CD4-positive, alpha-beta memory T cell (primary cell): Measurements from ENCODE around the gene LGI1. TPM values are rescaled to one million over a fixed set of nuclear protein-coding genes. Genes with fewer than 3 reads are reported as not detected.
A peak's percentile ranks its signal among the peaks of the same experiment; 100 is the strongest.

ENCODE experiments used
- CTCF ChIA-PET: fragments of 350-600 bp; sonication (Branson Sonifier 250); formaldehyde crosslinking; loops from one replicate; lab custom pipeline; 2021; ENCODE audit warnings: inconsistent platforms; ENCODE audit not compliant: partially characterized antibody; lab: Charles Lee
- POLR2A ChIA-PET: fragments of 350-600 bp; sonication (Branson Sonifier 250); formaldehyde crosslinking; loops from one replicate; lab custom pipeline; 2021; ENCODE audit not compliant: partially characterized antibody; lab: Charles Lee
- DNase-seq, 5 donors: peaks; one replicate each; pipeline versions ENCODE4 v3.0.0 to v3.0.0-alpha.2; 2020 to 2022; ENCODE audit warnings: mixed read lengths in 1 of 5
- H3K27ac ChIP-seq: one replicate; pipeline ENCODE4 v1.7.0; 2013; ENCODE audit warnings: low read depth, low read length
- H3K27me3 ChIP-seq: 2 replicates; pipeline ENCODE4 v1.7.0; 2013; ENCODE audit warnings: mild to moderate bottlenecking, low read length, moderate library complexity; ENCODE audit not compliant: insufficient read depth
- H3K36me3 ChIP-seq: 2 replicates; pipeline ENCODE4 v1.7.0; 2013; ENCODE audit warnings: mild to moderate bottlenecking, low read length, moderate library complexity; ENCODE audit not compliant: insufficient read depth
- H3K4me1 ChIP-seq: 2 replicates; pipeline ENCODE4 v1.7.0; 2013; ENCODE audit warnings: mild to moderate bottlenecking, low read length, moderate library complexity; ENCODE audit not compliant: insufficient read depth
- H3K4me3 ChIP-seq, 2 donors: one replicate each; pipeline ENCODE4 v1.7.0; 2013; ENCODE audit warnings: low read length in 2 of 2, mild to moderate bottlenecking in 1 of 2
- H3K9me3 ChIP-seq, 2 donors: one replicate each; pipeline ENCODE4 v1.7.0; 2013; ENCODE audit warnings: low read length in 2 of 2, control low read depth in 1 of 2; ENCODE audit not compliant: control insufficient read depth in 1 of 2
- H3K27ac Mint-ChIP-seq, 7 donors: one replicate each; pipeline ENCODE4 v1.8.0; 2020 to 2021; ENCODE audit warnings: mixed read lengths in 7 of 7, mild to moderate bottlenecking in 6 of 7, inconsistent platforms in 3 of 7, moderate library complexity in 3 of 7
- H3K27me3 Mint-ChIP-seq, 2 donors: one replicate each; pipeline ENCODE4 v1.8.0; 2020 to 2021; ENCODE audit warnings: mixed read lengths in 2 of 2
- H3K36me3 Mint-ChIP-seq, 2 donors: one replicate each; pipeline ENCODE4 v1.8.0; 2020 to 2021; ENCODE audit warnings: mixed read lengths in 2 of 2, inconsistent platforms in 1 of 2, mild to moderate bottlenecking in 1 of 2
- H3K4me1 Mint-ChIP-seq, 4 donors: one replicate each; pipeline ENCODE4 v1.8.0; 2020 to 2021; ENCODE audit warnings: mixed read lengths in 4 of 4, mild to moderate bottlenecking in 1 of 4
- H3K4me3 Mint-ChIP-seq, 8 donors: one replicate each; pipeline ENCODE4 v1.8.0; 2020 to 2021; ENCODE audit warnings: mixed read lengths in 8 of 8, mild to moderate bottlenecking in 7 of 8, moderate library complexity in 6 of 8, inconsistent platforms in 3 of 8
- H3K9me3 Mint-ChIP-seq, 8 donors: one replicate each; pipeline ENCODE4 v1.8.0; 2020 to 2021; ENCODE audit warnings: mixed read lengths in 8 of 8, mild to moderate bottlenecking in 5 of 8, inconsistent platforms in 3 of 8, moderate library complexity in 1 of 8
- intact Hi-C: fragments of 100-400 bp; cut with micrococcal nuclease; formaldehyde crosslinking; loops from one replicate; pipeline ENCODE4 v1.15.1; 2023
- polyA plus RNA-seq, 2 donors: library from polyadenylated mRNA; unstranded; fragments of 300-500 nt; fragmentation: Illumina TruSeq; gene quantifications; one replicate each; pipeline ENCODE4 v1.2.3, GENCODE V29; 2021
- total RNA-seq, 2 experiments: library from RNA; stranded (reverse); gene quantifications; one replicate each; pipeline ENCODE4 v1.2.3, GENCODE V29; 2021

The LGI1 gene
- total and polyA plus RNA-seq, 4 experiments from 2014 or later: not detected

GRCh38 chr10:93804200-93804599 is 46.5 kb downstream of the LGI1 start:
- DNase-seq: no peak
- H3K27ac ChIP-seq: no peak overlapping the region
- H3K27me3 Mint-ChIP-seq: peaks cover 25 to 40% of the 10 kb centered on the region in 2 donors
- H3K4me3 Mint-ChIP-seq: no peak overlapping the region
- H3K9me3 ChIP-seq: no peaks in the 10 kb centered on the region
- no peaks in the 10 kb centered on the region for H3K4me1 ChIP-seq
- intact Hi-C loops: no loop called here
- H3K36me3 Mint-ChIP-seq: no peaks in the 10 kb centered on the region
- no peaks in the 10 kb centered on the region for H3K36me3 ChIP-seq
- no peaks in the 10 kb centered on the region for H3K4me1 Mint-ChIP-seq
- ChIA-PET CTCF (interaction anchor here (1.3 kb wide), 1 partner anchor 9 kb away, joined by 3 read pairs; no protein-coding TSS in a partner anchor), POLR2A (no interaction called here)
- no peak overlapping the region for H3K4me3 ChIP-seq
- H3K27me3 ChIP-seq: no peaks in the 10 kb centered on the region
- H3K27ac Mint-ChIP-seq: no peak overlapping the region
- peaks cover 0 to 2% (median 0%) of the 10 kb centered on the region in 8 donors for H3K9me3 Mint-ChIP-seq

- Histone ChIP-seq H3K4me3 (no peak overlapping the region), H3K9me3 (no peaks in the 10 kb centered on the region), H3K36me3 (no peaks in the 10 kb centered on the region), H3K27me3 (no peaks in the 10 kb centered on the region), H3K4me1 (no peaks in the 10 kb centered on the region), H3K27ac (no peak overlapping the region)
- ChIA-PET POLR2A (no interaction called here), CTCF (interaction anchor here (0.9 kb wide), 1 partner anchor 9 kb away, joined by 3 read pairs; no protein-coding TSS in a partner anchor)
- Mint-ChIP-seq H3K4me3 (no peak overlapping the region), H3K27me3 (peaks cover 24 to 33% of the 10 kb centered on the region in 2 donors), H3K4me1 (no peaks in the 10 kb centered on the region), H3K27ac (no peak overlapping the region), H3K9me3 (no peaks in the 10 kb centered on the region), H3K36me3 (no peaks in the 10 kb centered on the region)
- DNase-seq: no peak
- intact Hi-C loops: no loop called here
Measured at GRCh38 chr10:93806903-93807302, 49.2 kb downstream of the LGI1 start.

GRCh38 chr10:93807371-93807770 is 49.6 kb downstream of the LGI1 start:
- no peak for DNase-seq
- POLR2A ChIA-PET: no interaction called here
- H3K27ac Mint-ChIP-seq: no peak overlapping the region
- intact Hi-C loops: no loop called here
- H3K36me3 ChIP-seq: no peaks in the 10 kb centered on the region
- H3K27me3 ChIP-seq: no peaks in the 10 kb centered on the region
- no peaks in the 10 kb centered on the region for H3K9me3 Mint-ChIP-seq
- no peak overlapping the region for H3K27ac ChIP-seq
- H3K36me3 Mint-ChIP-seq: no peaks in the 10 kb centered on the region
- peaks cover 20 to 28% of the 10 kb centered on the region in 2 donors for H3K27me3 Mint-ChIP-seq
- no peaks in the 10 kb centered on the region for H3K9me3 ChIP-seq
- H3K4me3 Mint-ChIP-seq: no peak overlapping the region
- H3K4me1 Mint-ChIP-seq: no peaks in the 10 kb centered on the region
- CTCF ChIA-PET: interaction anchor here (0.9 to 1.8 kb wide), 2 partner anchors 8 to 114 kb away, joined by 3 to 5 read pairs; no protein-coding TSS in a partner anchor
- no peak overlapping the region for H3K4me3 ChIP-seq
- no peaks in the 10 kb centered on the region for H3K4me1 ChIP-seq

GRCh38 chr10:93812659-93813338 is 55.1 kb downstream of the LGI1 start:
- peaks cover 0 to 3% (median 0%) of the 10 kb centered on the region in 4 donors for H3K4me1 Mint-ChIP-seq
- CTCF ChIA-PET: interaction anchor here (1.1 to 2.5 kb wide), 4 partner anchors 8 to 111 kb away, joined by 3 to 8 read pairs (median 4); no protein-coding TSS in a partner anchor
- no peaks in the 10 kb centered on the region for H3K9me3 Mint-ChIP-seq
- H3K4me3 ChIP-seq: no peak overlapping the region
- H3K27ac Mint-ChIP-seq: no peak overlapping the region
- no peak overlapping the region for H3K4me3 Mint-ChIP-seq
- no peak overlapping the region for H3K27ac ChIP-seq
- intact Hi-C loops: no loop called here
- DNase-seq: no peak
- POLR2A ChIA-PET: no interaction called here
- no peaks in the 10 kb centered on the region for H3K4me1 ChIP-seq
- H3K27me3 ChIP-seq: no peaks in the 10 kb centered on the region
- H3K9me3 ChIP-seq: no peaks in the 10 kb centered on the region
- H3K27me3 Mint-ChIP-seq: peaks cover 19 to 33% of the 10 kb centered on the region in 2 donors
- H3K36me3 Mint-ChIP-seq: no peaks in the 10 kb centered on the region
- H3K36me3 ChIP-seq: no peaks in the 10 kb centered on the region

GRCh38 chr10:93813507-93814465 is 56.0 kb downstream of the LGI1 start:
- peak in 3 of 5 donors; percentile 10 to 27 (median 24) for DNase-seq
- CTCF ChIA-PET: interaction anchor here (0.9 to 2.5 kb wide), 7 partner anchors 9 to 437 kb away, joined by 3 to 8 read pairs (median 4); no protein-coding TSS in a partner anchor
- Histone ChIP-seq H3K27me3 (no peaks in the 10 kb centered on the region), H3K36me3 (no peaks in the 10 kb centered on the region), H3K4me1 (no peaks in the 10 kb centered on the region), H3K27ac (no peak overlapping the region), H3K9me3 (no peaks in the 10 kb centered on the region), H3K4me3 (no peak overlapping the region)
- Mint-ChIP-seq H3K27me3 (peaks cover 18 to 30% of the 10 kb centered on the region in 2 donors), H3K4me1 (peaks cover 0 to 3% (median 0%) of the 10 kb centered on the region in 4 donors), H3K4me3 (no peak overlapping the region), H3K36me3 (no peaks in the 10 kb centered on the region), H3K27ac (no peak overlapping the region), H3K9me3 (no peaks in the 10 kb centered on the region)
- POLR2A ChIA-PET: no interaction called here
- intact Hi-C loops: no loop called here

- Histone ChIP-seq H3K9me3 (no peaks in the 10 kb centered on the region), H3K27ac (no peak overlapping the region), H3K27me3 (no peaks in the 10 kb centered on the region), H3K36me3 (no peaks in the 10 kb centered on the region), H3K4me3 (no peak overlapping the region), H3K4me1 (no peaks in the 10 kb centered on the region)
- peaks cover 21 to 33% of the 10 kb centered on the region in 2 donors for H3K27me3 Mint-ChIP-seq
- no peak overlapping the region for H3K4me3 Mint-ChIP-seq
- peaks cover 0 to 3% (median 0%) of the 10 kb centered on the region in 4 donors for H3K4me1 Mint-ChIP-seq
- intact Hi-C loops: loop anchor here (1.0 kb wide), 1 partner anchor 113 kb away; the partner anchor contains the start of gene FRA10AC1
- DNase-seq: no peak
- ChIA-PET CTCF (interaction anchor here (0.5 to 2.5 kb wide), 14 partner anchors 8 to 272 kb away, joined by 3 to 14 read pairs (median 3); no protein-coding TSS in a partner anchor), POLR2A (interaction anchor here (1.0 kb wide), 1 partner anchor 106 kb away, joined by 3 read pairs; no protein-coding TSS in a partner anchor)
- no peaks in the 10 kb centered on the region for H3K36me3 Mint-ChIP-seq
- H3K27ac Mint-ChIP-seq: no peak overlapping the region
- H3K9me3 Mint-ChIP-seq: no peaks in the 10 kb centered on the region
Measured at GRCh38 chr10:93815304-93816096, 57.8 kb downstream of the LGI1 start.
